Endothelial cell of umbilical vein (primary cell): ENCODE measurements around the gene PPOX. TPM values are rescaled to one million over a fixed set of nuclear protein-coding genes. Genes with fewer than 3 reads are reported as not detected.

Experiments used
- BruUV-seq: library from RNA; stranded (reverse); fragments of 400-500 nt; replicated peaks from 2 replicates; lab custom pipeline; 2021; lab: Mats Ljungman, UMichigan
- CTCF ChIA-PET: fragments of 300-600, 350-600 bp; sonication (Branson Sonifier 250); formaldehyde crosslinking; loops from one replicate; lab custom pipeline; 2021; ENCODE audit warnings: antibody characterized with exemption, inconsistent platforms; lab: Charles Lee
- POLR2A ChIA-PET: fragments of 300-600, 350-600 bp; sonication (Branson Sonifier 250); formaldehyde crosslinking; loops from one replicate; lab custom pipeline; 2021; ENCODE audit warnings: antibody characterized with exemption, inconsistent platforms; lab: Charles Lee
- DNase-seq: peaks from one replicate; pipeline ENCODE4 v3.0.0-alpha.2; 2011; ENCODE audit warnings: low read depth, low spot score
- FAIRE-seq: peaks from 2 replicates; lab custom pipeline; 2011; peaks lifted over from hg19 to GRCh38; lab: Jason Lieb, UNC
- H2AFZ ChIP-seq: 2 replicates; pipeline ENCODE4 v1.6.0; 2012; ENCODE audit warnings: low read depth, low read length, control low read depth, inconsistent platforms
- H3K27ac ChIP-seq: 2 replicates; pipeline ENCODE4 v1.5.1; 2011; ENCODE audit warnings: low read depth, mild to moderate bottlenecking, control low read depth, low read length, moderate library complexity; ENCODE audit not compliant: insufficient read depth
- H3K27me3 ChIP-seq, 2 experiments: 2 replicates each; pipeline versions ENCODE4 v1.6.0 to v1.6.1; 2011; ENCODE audit warnings: low read length in 2 of 2, mixed read lengths in 1 of 2; ENCODE audit not compliant: control insufficient read depth in 2 of 2, insufficient read depth in 2 of 2
- H3K36me3 ChIP-seq, 2 experiments: 2 replicates in 1 of 2; 3 replicates in 1 of 2; pipeline ENCODE4 v1.5.1; 2011; ENCODE audit warnings: low read length in 2 of 2, mild to moderate bottlenecking in 1 of 2, moderate library complexity in 1 of 2; ENCODE audit not compliant: control insufficient read depth in 2 of 2, insufficient read depth in 2 of 2; ENCODE audit errors: extremely low read depth in 1 of 2
- H3K4me1 ChIP-seq: 3 replicates; pipeline ENCODE4 v1.5.1; 2011; ENCODE audit warnings: mild to moderate bottlenecking, low read length; ENCODE audit not compliant: control insufficient read depth, insufficient read depth; ENCODE audit errors: extremely low read depth
- H3K4me2 ChIP-seq: 2 replicates; pipeline ENCODE4 v1.6.1; 2011; ENCODE audit warnings: low read length, control low read depth, mixed read lengths; ENCODE audit not compliant: insufficient read depth
- H3K4me3 ChIP-seq, 3 experiments: fragments of 200-600 bp in 1 of 3; sonication (generic), shearing (Covaris generic) in 1 of 3; replicated peaks in 1 of 3; 2 replicates each; pipeline ENCODE4 v1.5.1; 2011 to 2016; ENCODE audit warnings: control low read depth in 3 of 3, low read length in 3 of 3, mild to moderate bottlenecking in 2 of 3, inconsistent platforms in 1 of 3, low read depth in 1 of 3, moderate library complexity in 1 of 3; ENCODE audit not compliant: insufficient read depth in 1 of 3
- H3K79me2 ChIP-seq: 2 replicates; pipeline ENCODE4 v1.6.0; 2012; ENCODE audit warnings: low read length, inconsistent platforms; ENCODE audit not compliant: control insufficient read depth, insufficient read depth
- H3K9ac ChIP-seq: replicated peaks from 2 replicates; pipeline ENCODE3; 2011; ENCODE audit warnings: low read length, control low read depth; ENCODE audit not compliant: insufficient read depth; ENCODE audit errors: extremely low read depth
- H3K9me1 ChIP-seq: replicated peaks from 3 replicates; pipeline ENCODE4 v1.6.0; 2011; ENCODE audit warnings: mild to moderate bottlenecking, low read length; ENCODE audit not compliant: control insufficient read depth, insufficient read depth; ENCODE audit errors: extremely low read depth
- H3K9me3 ChIP-seq: replicated peaks from 2 replicates; pipeline ENCODE4 v1.5.1; 2012; ENCODE audit warnings: low read length, inconsistent platforms; ENCODE audit not compliant: control insufficient read depth, insufficient read depth
- H4K20me1 ChIP-seq: replicated peaks from 2 replicates; pipeline ENCODE3; 2011; ENCODE audit warnings: mild to moderate bottlenecking, low read length; ENCODE audit not compliant: control insufficient read depth, insufficient read depth; ENCODE audit errors: extremely low read depth
- CTCF ChIP-seq, 2 donors: IDR thresholded peaks; 1 replicate in 1 of 2; 2 replicates in 1 of 2; pipeline ENCODE4 v1.5.1; 2011; ENCODE audit warnings: low read length in 2 of 2, mild to moderate bottlenecking in 2 of 2, moderate library complexity in 2 of 2, control low read depth in 1 of 2, inconsistent platforms in 1 of 2, low read depth in 1 of 2; ENCODE audit not compliant: insufficient read depth in 1 of 2; ENCODE audit errors: extremely low read depth in 1 of 2
- EZH2 ChIP-seq: IDR thresholded peaks from 2 replicates; pipeline ENCODE4 v1.6.1; 2012; ENCODE audit warnings: borderline replicate concordance, low read depth, mild to moderate bottlenecking, moderate library complexity, low read length, inconsistent platforms; ENCODE audit not compliant: severe bottlenecking
- FOS ChIP-seq: IDR thresholded peaks from 2 replicates; pipeline ENCODE4 v1.6.1; 2011; ENCODE audit warnings: mild to moderate bottlenecking, low read length, moderate library complexity, borderline replicate concordance; ENCODE audit not compliant: insufficient read depth
- GATA2 ChIP-seq: IDR thresholded peaks from 2 replicates; pipeline ENCODE4 v1.7.0; 2011; ENCODE audit warnings: low read depth, mild to moderate bottlenecking, moderate library complexity, mixed read lengths, low read length; ENCODE audit not compliant: insufficient read length, insufficient read depth
- JUN ChIP-seq: IDR thresholded peaks from 2 replicates; pipeline ENCODE4 v1.6.1; 2011; ENCODE audit warnings: borderline replicate concordance, low read depth; ENCODE audit not compliant: insufficient read length, insufficient read depth
- MAX ChIP-seq: IDR thresholded peaks from 2 replicates; pipeline ENCODE4 v1.6.1; 2011; ENCODE audit not compliant: insufficient read depth, insufficient read length
- MYC ChIP-seq: IDR thresholded peaks from one replicate; pipeline ENCODE4 v1.6.1; 2011; ENCODE audit warnings: mild to moderate bottlenecking, low read depth, low read length
- POLR2A ChIP-seq: IDR thresholded peaks from 2 replicates; pipeline ENCODE4 v1.6.1; 2012; ENCODE audit warnings: low read depth, mild to moderate bottlenecking, control low read depth, low read length
- POLR2AphosphoS5 ChIP-seq: IDR thresholded peaks from 2 replicates; pipeline ENCODE4 v1.6.1; 2012; ENCODE audit warnings: low read depth, mild to moderate bottlenecking, control low read depth, low read length, moderate library complexity; ENCODE audit not compliant: insufficient read depth
- dilution Hi-C: fragments of 300-500 bp; cut with MboI; formaldehyde crosslinking; loops from one replicate; pipeline ENCODE4 v1.15.0; 2019; ENCODE audit warnings: low sequenced_read_pairs; ENCODE audit not compliant: extremely low pct_ligation_motif_present
- intact Hi-C: fragments of 100-400 bp; cut with micrococcal nuclease; formaldehyde crosslinking; loops from one replicate; pipeline ENCODE4 v1.10.0; 2022
- polyA plus RNA-seq, 4 experiments: library from polyadenylated mRNA; depleted of rRNA in 3 of 4; stranded (reverse) in 3 of 4; unstranded in 1 of 4; fragments of >200 nt; gene quantifications; 2 replicates each; pipeline versions ENCODE4 v1.2.1 to v1.2.3, GENCODE V29; 2011 to 2012; ENCODE audit warnings: missing spikeins in 1 of 4
- total RNA-seq: library from RNA; stranded (reverse); gene quantifications from 2 replicates; pipeline ENCODE4 v1.2.3, GENCODE V29; 2021

Gene PPOX
- total and polyA plus RNA-seq, 2 donors (not counting 3 experiments of a cell fraction or from before 2014, with no cell fraction given) = 26.4 to 28.5 TPM

- no TSS peak for BruUV-seq
- dilution Hi-C loops = no loop called here
- H3K27ac ChIP-seq = no peak overlapping the region
- no peaks in the 10 kb centered on the region for H3K79me2 ChIP-seq
- peak; percentile 43 for FAIRE-seq
- TF ChIP-seq MAX (no peak), JUN (no peak), MYC (no peak), EZH2 (no peak), POLR2AphosphoS5 (no peak), FOS (no peak), POLR2A (no peak), GATA2 (no peak), CTCF (IDR thresholded peaks at IDR 0.05; ENCODE audit: extremely low read depth in 1 of 2, insufficient read depth in 1 of 2, low read depth in 1 of 2, low read length in 2 of 2) (no peak)
- ChIA-PET POLR2A (no interaction called here), CTCF (no interaction called here)
- H2AFZ ChIP-seq = no peak overlapping the region
- H3K9ac ChIP-seq = no peak overlapping the region
- peaks cover 2 to 3% of the 10 kb centered on the region in 2 experiments for H3K36me3 ChIP-seq
- no peak overlapping the region for H3K4me2 ChIP-seq
- no peaks in the 10 kb centered on the region for H3K27me3 ChIP-seq
- DNase-seq = no peak
- intact Hi-C loops = loop anchor here (1.0 kb wide), 1 partner anchor 22 kb away; the partner anchor contains the start of gene PPOX
- peaks cover 28% of the 10 kb centered on the region for H3K4me1 ChIP-seq
- no peak overlapping the region for H3K4me3 ChIP-seq
- H3K9me1 ChIP-seq = no peaks in the 10 kb centered on the region
- no peaks in the 10 kb centered on the region for H4K20me1 ChIP-seq
- H3K9me3 ChIP-seq = no peaks in the 10 kb centered on the region
Measured at GRCh38 chr1:161188381-161188780, 22.2 kb downstream of the PPOX start.
